Transverse colon (tissue), 3 donors: Measurements from ENCODE around the gene SNX18.

Experiments used
- CTCF ChIP-seq, 5 experiments: fragments of 200-600 bp in 3 of 5; fragments of 450-650 bp in 2 of 5; sonication (generic) in 3 of 5; IDR thresholded peaks; 1 replicate in 2 of 5; 2 replicates in 3 of 5; pipeline ENCODE4 v1.5.1; 2016 to 2017; ENCODE audit warnings: antibody characterized with exemption in 5 of 5, inconsistent platforms in 3 of 5, mild to moderate bottlenecking in 2 of 5, moderate library complexity in 1 of 5
- EP300 ChIP-seq: sonication (generic); formaldehyde crosslinking; IDR thresholded peaks from one replicate; pipeline ENCODE4 v1.6.1; 2017; ENCODE audit warnings: antibody characterized with exemption, low read depth
- POLR2A ChIP-seq: fragments of 450-650 bp; IDR thresholded peaks from one replicate; pipeline ENCODE4 v1.6.1; 2016; ENCODE audit warnings: antibody characterized with exemption, mild to moderate bottlenecking, moderate library complexity

GRCh38 chr5:54480296-54480695 lies 37.3 kb upstream of the SNX18 start:
- TF ChIP-seq CTCF (IDR thresholded peaks at IDR 0.05) (no peak), POLR2A (no peak), EP300 (no peak)
